Limb (tissue), 2 donors: ENCODE data around the gene SYNPO2.
A peak's percentile ranks its signal among the peaks of the same experiment; 100 is the strongest.

Source experiments
- DNase-seq, 2 donors: peaks; one replicate each; pipeline ENCODE4 v3.0.0-alpha.2; 2016; ENCODE audit errors: extremely low spot score in 2 of 2

The SYNPO2 gene, protein sequence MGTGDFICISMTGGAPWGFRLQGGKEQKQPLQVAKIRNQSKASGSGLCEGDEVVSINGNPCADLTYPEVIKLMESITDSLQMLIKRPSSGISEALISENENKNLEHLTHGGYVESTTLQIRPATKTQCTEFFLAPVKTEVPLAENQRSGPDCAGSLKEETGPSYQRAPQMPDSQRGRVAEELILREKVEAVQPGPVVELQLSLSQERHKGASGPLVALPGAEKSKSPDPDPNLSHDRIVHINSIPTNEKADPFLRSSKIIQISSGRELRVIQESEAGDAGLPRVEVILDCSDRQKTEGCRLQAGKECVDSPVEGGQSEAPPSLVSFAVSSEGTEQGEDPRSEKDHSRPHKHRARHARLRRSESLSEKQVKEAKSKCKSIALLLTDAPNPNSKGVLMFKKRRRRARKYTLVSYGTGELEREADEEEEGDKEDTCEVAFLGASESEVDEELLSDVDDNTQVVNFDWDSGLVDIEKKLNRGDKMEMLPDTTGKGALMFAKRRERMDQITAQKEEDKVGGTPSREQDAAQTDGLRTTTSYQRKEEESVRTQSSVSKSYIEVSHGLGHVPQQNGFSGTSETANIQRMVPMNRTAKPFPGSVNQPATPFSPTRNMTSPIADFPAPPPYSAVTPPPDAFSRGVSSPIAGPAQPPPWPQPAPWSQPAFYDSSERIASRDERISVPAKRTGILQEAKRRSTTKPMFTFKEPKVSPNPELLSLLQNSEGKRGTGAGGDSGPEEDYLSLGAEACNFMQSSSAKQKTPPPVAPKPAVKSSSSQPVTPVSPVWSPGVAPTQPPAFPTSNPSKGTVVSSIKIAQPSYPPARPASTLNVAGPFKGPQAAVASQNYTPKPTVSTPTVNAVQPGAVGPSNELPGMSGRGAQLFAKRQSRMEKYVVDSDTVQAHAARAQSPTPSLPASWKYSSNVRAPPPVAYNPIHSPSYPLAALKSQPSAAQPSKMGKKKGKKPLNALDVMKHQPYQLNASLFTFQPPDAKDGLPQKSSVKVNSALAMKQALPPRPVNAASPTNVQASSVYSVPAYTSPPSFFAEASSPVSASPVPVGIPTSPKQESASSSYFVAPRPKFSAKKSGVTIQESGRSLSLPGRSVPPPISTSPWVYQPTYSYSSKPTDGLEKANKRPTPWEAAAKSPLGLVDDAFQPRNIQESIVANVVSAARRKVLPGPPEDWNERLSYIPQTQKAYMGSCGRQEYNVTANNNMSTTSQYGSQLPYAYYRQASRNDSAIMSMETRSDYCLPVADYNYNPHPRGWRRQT

DNA sequence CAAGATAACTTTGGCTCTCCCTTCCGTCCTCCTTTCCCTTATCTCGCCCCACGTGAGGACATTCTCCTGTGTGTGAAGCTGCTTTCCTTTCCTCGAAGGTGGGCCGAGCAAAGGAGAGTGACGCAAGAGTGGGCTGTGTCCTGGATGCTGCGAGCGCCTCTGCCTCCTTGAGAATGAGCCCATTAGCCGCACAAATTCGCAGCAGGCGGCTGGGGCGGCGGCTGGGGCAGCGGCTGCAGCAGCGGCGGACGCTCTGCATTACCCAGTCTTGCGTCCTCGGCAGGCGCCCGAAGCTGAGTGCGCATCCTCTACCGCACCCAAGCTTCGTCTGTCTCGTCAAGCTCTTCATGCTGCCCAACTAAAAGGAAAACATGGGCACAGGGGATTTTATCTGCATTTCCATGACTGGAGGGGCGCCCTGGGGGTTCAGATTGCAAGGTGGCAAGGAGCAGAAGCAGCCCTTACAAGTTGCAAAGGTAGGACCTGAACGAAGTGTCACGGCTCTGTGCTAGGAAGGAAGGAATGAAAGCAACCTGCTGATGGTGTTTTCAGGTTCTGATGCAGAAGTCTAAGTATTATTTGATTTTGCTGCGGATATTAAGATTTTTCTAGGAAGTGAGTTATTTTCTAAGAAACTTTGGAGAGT, at the start of gene SYNPO2:
Gene SYNPO2 (plus strand): TSS at position 189 of the 646 bp plus-strand sequence. CDS start 183 bp downstream, at position 372.
- peak; percentile 64 to 79 for DNase-seq

DNA sequence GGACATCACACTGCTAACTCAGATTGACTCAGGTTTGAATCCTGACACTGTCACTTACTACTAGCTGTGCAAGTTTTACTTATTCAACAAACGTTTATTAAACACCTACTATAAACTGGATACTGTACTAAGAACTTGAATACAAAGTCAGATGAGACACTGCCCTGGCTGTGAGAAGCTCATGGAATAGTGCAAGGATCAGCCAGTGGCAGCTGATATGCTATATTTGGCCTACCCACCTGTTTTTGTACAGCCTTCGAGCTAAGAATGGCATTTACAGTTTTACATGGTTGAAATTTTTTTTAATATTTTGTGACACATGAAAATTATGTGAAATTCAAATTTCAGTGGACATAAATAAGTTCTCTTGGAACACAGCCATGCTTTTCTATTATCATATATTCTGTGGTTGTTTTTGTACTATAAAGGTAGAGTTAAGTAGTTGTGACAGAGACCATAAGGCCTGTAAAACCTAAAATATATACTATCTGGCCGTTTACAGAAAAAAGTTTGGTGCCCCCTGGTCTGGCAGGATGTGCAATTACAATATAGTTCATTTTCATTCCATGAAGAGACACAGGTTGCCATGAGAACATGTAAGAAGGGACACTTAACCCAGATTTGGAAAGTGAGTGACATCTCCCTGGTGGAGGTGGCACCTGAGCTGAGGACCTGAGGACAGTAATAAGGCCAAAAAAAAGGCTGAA, 49.3 kb upstream of the SYNPO2 start:
- DNase-seq = peak in 1 of 2 donors; percentile 18

DNA sequence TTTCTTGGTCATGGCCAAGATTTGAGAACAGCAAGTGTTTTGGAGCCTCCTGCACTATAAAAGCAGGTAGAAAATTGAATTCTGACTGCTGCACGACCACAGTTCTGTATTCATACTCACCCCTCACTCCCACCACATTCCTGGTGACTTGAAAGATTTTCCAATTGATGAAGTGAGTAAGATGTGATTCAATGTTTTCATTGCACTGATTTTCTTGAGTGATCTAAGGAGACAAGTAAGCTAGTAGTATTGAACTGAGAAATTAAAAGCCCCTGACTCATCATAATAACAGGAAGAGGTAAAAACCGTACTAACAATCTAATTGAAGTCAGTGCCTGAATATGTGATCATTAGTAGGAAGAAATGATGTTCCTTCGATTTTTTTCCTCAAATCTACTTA, 46.6 kb upstream of the SYNPO2 start:
- DNase-seq = no peak

DNA sequence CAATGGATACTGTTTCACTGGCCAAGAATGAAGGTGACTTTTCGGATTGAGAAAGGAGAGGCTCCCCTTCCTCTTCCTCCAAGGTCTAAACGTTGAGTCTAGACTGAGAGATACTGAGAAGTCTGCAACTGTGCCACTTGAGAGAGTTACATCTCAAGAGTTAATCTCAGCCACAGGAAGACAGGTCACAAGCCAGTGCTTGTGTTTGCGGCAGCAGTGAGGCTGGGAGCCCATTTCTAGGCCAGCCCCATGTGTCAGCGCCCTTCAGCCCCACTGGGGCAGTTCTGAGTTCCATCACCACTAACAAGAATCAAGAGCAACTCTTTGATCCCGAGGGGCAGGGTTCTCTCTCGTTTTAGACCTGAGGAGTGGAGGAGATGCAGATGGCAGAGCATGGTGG, 45.4 kb upstream of the SYNPO2 start:
- no peak for DNase-seq

DNA sequence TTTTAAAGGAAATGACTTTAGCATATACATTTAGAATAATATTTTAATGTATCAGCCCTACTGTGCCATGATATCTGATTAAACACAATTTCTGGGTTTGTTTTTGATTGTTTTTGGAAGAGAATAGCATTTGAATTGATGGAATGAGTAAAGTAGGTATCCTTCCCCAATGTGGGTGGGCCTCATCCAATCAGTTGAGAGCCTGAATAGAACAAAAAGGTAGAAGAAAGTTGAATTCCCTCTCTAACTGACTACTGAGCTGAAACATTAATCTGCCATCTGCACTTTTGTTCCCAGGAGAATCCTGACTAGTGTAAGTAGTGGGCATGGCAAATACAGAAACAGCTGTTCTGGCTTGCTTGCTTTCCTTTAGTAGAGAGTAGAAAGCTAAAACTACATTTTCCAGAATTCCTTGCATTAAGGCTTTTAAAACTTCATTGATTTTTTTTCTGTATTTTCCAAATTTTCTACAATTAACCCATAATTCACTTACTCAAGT, 43.1 kb upstream of the SYNPO2 start:
- DNase-seq = no peak

DNA sequence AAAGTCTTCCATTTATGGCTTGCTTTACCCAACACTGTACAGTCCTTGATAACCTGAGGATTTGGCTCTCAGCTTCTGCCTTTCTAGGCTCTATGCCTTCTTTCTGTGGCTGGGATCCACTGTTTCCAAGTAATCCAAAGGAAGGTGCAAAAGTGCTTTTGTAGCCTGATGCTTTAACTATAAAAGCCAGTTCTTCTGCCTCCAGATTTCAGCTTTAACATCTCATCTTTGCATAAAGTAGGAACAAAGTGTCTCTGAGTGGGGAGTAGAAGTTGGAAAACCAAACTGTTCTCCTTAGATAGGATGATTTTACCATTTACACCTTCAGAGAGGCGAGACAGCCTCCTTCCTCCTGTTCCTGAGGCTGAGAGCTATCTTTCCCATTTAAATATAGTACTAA, 41.7 kb upstream of the SYNPO2 start:
- no peak for DNase-seq

DNA sequence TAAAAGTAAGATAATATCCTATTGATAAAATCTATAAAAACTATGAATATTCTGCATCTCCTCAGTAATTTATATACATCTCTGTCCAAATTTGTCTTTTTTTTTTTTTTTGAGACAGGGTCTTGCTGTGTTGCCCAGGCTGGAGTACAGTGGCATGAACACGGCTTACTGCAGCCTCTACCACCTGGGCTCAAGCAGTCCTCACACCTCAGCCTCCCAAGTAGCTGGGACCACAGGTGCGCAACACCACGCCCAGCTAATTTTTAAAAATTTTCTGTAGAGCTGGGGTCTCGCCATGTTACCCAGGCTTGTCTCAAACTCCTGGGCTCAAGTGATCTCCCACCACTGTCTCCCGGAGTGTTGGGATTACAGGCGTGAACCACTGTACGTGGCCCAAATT, 40.4 kb upstream of the SYNPO2 start:
- DNase-seq = no peak

DNA sequence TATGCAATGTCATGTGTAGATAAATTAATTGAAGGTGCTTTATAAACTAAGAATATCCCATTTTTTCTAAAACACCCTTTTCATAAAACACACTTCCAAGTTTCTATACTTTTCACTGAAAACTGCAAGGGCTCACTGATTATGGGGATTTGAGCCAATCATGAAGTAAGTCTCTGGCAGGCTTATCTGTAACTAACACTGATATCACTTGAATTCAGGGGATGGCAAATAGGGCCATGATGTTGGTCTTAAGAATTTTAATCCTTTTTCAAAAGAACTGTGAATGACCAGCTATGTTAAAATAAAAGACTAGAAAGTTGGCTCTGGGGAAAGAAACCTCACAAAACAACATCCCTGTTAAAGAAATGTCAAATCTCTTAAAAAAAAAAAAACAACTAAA, 39.8 kb upstream of the SYNPO2 start:
- no peak for DNase-seq

DNA sequence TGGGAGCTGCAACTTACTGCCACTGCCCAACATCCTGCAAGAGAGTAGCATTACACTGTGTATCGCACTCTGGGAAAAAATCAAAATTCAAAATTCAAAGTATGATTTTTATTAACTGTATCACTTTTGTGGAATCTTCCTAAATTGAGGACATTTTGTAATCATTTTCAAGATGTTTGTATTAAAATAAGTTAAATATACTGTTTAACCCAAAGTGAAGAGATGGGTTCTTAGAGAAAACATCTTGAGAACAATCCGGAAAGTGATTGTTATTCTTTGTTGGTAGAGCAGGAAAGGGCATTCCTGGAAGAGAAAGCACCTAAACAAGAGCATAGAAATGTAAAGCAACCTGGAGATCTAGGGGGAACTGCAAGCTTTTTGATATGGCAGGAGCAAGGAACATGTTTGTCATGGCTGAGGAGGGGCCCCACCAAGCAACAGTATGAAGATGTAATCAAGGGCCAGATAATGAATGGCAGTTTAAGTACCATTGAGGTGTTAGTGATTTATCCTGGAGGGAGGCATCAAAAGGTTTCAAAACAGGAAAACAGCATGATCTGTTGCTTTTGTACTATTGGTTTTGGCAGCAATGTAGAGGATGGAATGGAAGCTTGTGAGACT, 38.7 kb upstream of the SYNPO2 start:
- no peak for DNase-seq

DNA sequence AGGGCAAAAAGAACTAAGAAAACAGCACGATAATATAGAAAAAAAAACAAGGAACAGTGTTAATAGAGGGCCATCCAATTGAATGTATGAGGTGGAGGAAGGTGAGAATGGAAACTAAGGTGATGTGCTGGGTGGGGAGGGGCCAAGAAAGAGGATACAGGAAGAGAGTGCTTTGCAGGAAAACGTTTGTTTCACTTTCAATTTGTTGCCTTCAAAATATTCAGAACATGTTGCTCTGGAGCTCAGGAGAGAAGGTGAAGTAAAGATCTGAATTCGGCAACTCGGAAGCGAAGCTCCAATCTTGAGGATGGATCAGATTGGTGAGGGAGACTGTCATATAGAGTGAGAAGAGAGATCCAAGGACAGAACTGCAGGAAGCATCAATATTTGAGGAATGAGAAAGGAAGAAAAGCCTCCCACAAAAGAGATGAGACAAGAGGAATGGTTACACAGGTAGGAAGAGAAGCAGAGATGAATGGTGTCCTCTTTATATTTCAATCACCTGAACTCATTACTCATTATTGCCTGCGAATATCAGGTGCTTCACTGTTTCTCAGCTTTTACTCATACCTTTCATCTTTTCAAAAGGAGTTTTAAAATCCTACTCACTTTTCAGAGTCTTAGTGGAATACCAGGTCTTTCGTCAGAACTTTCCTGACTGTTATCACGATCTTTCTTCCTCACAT, 38.0 kb upstream of the SYNPO2 start:
- DNase-seq = no peak

DNA sequence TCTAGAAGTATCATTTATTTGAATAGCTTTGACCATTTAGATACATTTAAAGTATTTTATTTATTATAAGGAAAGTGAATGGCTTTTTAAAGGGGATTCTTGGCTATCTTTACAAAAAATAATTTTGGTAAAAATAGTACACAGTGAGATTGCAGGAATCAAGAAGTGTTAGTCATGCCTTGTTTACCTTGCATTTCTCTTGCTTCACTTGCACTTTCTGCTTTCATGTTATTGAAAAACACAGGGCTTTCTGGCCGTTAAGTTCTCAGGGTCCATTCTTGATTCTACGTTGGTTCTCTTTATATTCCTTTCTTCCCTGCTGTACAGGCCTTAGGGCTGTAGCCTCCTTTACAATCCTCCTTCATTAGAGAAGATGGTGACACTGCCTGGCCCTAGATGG, 30.9 kb upstream of the SYNPO2 start:
- no peak for DNase-seq

DNA sequence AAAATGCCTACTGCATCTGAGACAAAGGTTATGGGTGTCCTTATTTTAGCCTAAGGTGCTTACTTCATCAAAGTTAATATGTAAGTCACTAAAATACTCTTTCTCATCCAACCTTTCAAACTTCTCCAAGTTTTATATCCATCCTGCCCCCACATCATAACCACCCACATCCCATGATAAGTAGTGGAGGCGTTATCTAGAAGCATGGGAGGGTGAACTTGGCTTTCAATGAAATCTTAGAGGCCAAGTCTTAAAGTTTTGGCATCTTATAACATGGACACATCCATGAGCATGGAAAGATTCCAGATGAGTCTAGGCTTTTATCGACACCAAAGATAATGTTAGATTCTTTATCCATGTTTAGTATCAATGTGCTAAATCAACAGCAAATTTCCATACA, 29.9 kb upstream of the SYNPO2 start:
- DNase-seq = no peak

DNA sequence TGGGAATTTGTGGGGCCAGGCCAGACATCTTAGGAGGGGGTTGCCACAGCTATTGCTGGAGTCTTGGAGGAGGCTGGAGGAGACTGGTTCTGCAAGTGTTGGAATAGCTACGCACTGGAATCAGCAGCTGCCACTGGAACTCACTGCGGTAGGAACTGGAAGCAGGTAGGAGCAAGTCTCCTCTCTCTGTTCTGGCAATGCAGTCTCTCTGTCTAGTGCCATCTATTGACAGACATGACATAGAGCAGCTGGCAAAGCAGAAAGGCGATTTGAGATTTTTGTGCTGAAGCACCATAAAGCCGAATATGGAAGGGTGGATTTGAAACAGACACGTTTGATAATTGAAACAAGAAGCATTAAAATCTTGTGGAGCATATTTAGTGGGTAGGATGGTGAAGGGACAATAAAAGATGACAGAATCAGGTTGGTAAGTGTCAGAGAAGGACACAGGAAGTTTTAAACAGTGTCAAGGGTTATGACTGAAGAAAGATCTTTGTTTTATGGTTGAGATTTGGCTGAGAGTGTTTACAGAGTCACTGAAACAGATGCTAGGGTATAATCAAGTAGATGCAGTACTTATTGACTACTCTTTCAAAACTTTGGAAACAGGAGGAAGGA, 23.5 kb upstream of the SYNPO2 start:
- DNase-seq = peak in 1 of 2 donors; percentile 57

DNA sequence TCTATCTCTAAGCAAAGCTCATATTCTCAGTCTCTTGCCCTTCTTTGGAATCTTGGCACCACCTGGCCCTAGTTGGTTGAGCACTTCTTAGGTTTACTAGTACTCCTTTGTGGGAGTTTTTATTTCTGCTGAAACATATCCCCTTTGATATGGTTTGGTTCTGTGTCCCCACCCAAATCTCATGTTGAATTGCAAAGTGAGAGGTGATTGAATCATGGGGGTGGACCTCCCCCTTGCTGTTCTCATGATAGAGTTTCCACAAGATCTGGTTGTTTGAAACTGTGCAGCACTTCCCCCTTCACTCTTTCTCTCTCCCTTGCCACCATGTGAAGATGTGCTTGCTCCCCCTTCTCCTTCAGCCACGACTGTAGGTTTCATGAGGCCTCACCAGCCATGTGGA, 22.2 kb upstream of the SYNPO2 start:
- no peak for DNase-seq

DNA sequence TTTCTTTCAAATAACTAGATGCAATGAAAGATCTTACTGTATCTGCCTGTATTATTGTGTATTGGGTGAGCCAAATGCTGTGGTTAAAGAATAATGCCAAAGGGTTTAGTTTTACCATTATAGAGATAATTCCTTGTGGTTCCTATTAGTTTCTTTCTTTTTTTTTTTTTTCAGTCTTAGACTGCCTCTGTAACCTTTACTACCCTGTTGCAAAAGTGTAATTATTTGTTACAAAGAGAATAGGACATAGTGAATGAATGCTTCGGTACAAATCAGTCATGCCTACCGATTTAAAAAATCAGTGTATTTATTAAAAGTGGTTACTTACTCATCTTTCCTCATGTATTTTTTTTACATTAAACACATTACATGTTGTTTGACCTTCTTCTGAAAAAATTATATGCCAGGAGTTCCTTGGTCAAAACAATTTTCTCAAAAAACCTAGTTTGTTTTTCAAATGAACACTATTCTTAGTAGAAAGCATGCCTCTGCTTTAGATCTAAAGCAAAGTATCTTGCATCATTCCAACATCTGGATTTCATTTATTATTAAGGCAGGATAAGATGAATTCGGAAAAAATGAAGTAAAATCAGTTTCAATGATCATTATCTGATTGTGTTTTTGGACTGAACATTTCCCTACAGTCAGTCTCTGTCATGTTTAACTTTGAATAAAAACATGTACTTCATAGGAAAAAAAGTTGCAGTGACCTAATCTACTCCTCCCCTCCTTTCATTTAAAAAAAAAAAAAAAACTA, 21.2 kb upstream of the SYNPO2 start:
- DNase-seq = peak in 1 of 2 donors; percentile 34

DNA sequence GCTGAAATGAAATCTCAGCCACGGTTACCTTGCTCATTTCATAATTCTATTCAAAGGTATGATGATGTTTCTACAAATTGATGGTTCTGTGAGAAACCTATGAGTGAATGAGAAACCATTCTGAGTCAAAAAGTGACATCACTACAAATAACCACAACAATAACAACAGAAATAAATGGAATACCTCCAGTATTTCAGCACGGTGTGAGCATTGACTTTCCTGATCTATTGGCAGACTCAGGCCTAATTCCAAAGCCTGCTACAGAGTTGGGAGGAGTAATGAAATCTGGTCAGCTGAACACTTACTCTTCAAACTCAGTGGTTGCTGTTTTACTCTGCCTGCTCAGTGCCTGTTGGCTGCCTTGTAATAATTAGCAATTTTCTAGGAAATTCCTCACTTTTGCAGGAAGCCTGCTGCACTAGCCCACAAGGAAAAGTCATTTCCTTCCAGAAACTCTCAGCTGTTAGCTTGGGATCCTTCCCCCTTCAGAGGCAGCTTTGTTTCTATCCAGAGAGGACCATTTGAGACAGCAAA, 18.8 kb upstream of the SYNPO2 start:
- DNase-seq = peak in 1 of 2 donors; percentile 58

DNA sequence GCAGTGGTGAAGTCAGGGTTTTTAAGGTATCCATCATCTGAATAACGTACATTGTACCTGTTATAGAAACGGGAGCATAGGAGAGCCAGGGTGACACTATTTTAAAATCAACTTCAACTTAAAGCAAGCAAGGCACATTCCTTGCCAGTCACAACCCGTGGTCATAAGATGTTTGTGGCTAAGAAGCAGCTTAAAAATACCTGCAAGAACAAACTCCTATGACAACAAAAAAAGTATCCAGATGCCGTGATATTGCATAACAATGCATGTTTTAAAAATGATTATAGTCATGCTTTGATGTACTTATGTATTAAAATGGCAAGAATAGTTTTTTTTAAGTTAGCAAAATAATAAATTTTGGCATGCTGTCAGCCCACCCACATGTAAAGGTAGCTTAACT, 16.5 kb upstream of the SYNPO2 start:
- DNase-seq = no peak

DNA sequence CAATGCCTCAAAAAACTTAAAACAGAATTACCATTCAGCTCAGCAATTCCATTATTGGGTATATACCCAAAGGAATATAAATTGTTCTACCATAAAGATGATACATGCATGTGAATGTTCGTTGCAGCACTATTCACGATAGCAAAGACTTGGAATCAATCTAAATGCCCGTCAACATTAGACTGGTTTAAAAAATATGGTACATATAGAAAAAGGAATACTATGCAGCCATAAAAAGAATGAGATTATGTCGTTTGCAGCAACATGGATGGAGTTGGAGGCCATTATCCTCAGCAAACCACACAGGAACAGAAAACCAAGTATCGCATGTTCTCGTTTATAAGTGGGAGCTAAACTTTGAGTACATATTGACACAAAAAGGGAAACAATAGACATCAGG, 10.9 kb upstream of the SYNPO2 start:
- no peak for DNase-seq
